ENCODE data around the gene OR5D18. TPM values are rescaled to one million over a fixed set of nuclear protein-coding genes. Genes with fewer than 3 reads are reported as not detected.

OR5D18 gene
- not detected for total RNA-seq
- not detected for polyA plus RNA-seq
- long read RNA-seq, donor 1 = 0 reads
- long read RNA-seq, donor 2 = 0 reads

DNA sequence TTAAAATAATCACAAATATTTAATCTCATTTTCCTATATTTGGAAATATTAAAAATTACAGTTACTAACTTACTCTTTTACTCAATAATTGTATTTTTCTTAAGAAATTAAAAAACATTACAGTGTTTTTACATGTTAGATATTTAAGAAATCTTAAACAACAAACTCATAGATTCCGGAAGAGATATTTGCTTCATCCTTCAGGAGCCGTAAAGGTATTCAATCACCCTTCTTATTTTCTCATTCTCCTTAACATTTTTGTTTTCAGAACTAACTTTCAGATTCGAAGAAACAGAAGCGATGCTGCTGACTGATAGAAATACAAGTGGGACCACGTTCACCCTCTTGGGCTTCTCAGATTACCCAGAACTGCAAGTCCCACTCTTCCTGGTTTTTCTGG is at the start of gene OR5D18:
Gene OR5D18 (plus strand): TSS at position 301 of the 400 bp plus-strand sequence. CDS start 0 bp downstream, at position 301.
- no peak within 1 kb of the TSS for H3K27ac ChIP-seq
- intact Hi-C loops (cut with DNase I; ENCODE audit: low total_unique reads) = no loop called here
- WGBS, 5 donors = 81 to 87% (median 83%) methylated on average over 5 of the region's 5 CpGs

DNA sequence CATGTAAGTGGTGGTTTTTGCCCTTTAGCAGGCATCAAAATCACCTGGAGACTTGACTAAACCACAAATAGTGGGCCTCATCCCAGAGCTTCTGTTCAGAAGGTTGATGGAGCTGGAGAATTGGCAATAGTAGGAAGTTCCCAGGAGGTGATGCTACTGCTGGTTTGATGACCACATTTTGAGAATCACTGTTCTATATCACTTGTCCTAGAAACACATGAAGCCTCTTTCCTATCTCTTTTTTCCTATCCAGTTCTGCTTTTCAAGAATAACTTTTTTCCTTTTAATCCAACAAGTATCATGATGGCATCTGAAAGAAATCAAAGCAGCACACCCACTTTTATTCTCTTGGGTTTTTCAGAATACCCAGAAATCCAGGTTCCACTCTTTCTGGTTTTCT is 46.3 kb upstream of the OR5D18 start, which contains the start of gene OR5D13:
Gene OR5D13 (plus strand): TSS at position 301 of the 400 bp plus-strand sequence. CDS start 0 bp downstream, at position 301.
- intact Hi-C loops (cut with DNase I; ENCODE audit: low total_unique reads) = no loop called here
- H3K36me3 ChIP-seq = no peaks in the 10 kb centered on the region
- no peak for TF ChIP-seq POLR2AphosphoS5 (IDR thresholded peaks at IDR 0.05)
- TF ChIP-seq, protein P1, sequence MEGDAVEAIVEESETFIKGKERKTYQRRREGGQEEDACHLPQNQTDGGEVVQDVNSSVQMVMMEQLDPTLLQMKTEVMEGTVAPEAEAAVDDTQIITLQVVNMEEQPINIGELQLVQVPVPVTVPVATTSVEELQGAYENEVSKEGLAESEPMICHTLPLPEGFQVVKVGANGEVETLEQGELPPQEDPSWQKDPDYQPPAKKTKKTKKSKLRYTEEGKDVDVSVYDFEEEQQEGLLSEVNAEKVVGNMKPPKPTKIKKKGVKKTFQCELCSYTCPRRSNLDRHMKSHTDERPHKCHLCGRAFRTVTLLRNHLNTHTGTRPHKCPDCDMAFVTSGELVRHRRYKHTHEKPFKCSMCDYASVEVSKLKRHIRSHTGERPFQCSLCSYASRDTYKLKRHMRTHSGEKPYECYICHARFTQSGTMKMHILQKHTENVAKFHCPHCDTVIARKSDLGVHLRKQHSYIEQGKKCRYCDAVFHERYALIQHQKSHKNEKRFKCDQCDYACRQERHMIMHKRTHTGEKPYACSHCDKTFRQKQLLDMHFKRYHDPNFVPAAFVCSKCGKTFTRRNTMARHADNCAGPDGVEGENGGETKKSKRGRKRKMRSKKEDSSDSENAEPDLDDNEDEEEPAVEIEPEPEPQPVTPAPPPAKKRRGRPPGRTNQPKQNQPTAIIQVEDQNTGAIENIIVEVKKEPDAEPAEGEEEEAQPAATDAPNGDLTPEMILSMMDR (IDR thresholded peaks at IDR 0.05 in 8 of 11, conservative IDR thresholded peaks at IDR 0.05 in 3 of 11) = no peak
- H3K4me1 ChIP-seq = no peaks in the 10 kb centered on the region
- H3K4me3 ChIP-seq = no peak within 1 kb of the TSS
- peaks cover 0 to 61% (median 14%) of the 10 kb centered on the region in 8 donors for H3K9me3 ChIP-seq
- H3K27ac ChIP-seq = no peak within 1 kb of the TSS
- no peak for DNase-seq
- no peaks in the 10 kb centered on the region for H3K27me3 ChIP-seq (replicated peaks in 1 of 7)

More for the DNA sequence above, at the start of gene OR5D18:
- H3K9me3 ChIP-seq = peaks cover 0 to 35% (median 10%) of the 10 kb centered on the region in 8 donors
- DNase-seq = no peak
- H3K4me1 ChIP-seq = no peaks in the 10 kb centered on the region
- no peaks in the 10 kb centered on the region for H3K27me3 ChIP-seq (replicated peaks in 1 of 7)
- no peak within 1 kb of the TSS for H3K4me3 ChIP-seq
- TF ChIP-seq, protein P1 (IDR thresholded peaks at IDR 0.05 in 8 of 11, conservative IDR thresholded peaks at IDR 0.05 in 3 of 11) = no peak
- TF ChIP-seq POLR2AphosphoS5 (IDR thresholded peaks at IDR 0.05) (no peak), POLR2A (IDR thresholded peaks at IDR 0.05) (no peak)
- no peaks in the 10 kb centered on the region for H3K36me3 ChIP-seq

DNA sequence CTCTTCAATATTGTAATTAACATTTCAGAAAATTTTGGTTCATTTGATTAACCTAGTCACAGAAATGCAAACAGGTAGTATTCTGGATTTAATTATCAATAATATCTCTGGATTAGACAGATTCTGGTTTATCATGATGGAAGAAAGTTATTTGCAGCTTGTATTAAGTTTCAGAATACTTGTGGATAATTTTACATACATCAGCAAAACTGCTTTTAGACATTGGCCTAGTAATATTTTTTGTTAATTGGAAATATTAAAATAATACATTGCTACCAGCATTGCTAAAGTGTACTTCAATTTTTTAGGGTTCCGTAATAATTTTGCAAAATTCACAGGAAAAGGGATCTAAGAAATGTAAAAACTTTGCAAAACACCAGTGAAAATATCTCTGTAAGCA is 27.8 kb upstream of the OR5D18 start:
- TF ChIP-seq POLR2A (IDR thresholded peaks at IDR 0.05) = no peak
- TF ChIP-seq, protein P1 (IDR thresholded peaks at IDR 0.05 in 8 of 11, conservative IDR thresholded peaks at IDR 0.05 in 3 of 11) = no peak
- WGBS, 5 donors = 77 to 91% (median 80%) methylated on average over 1 of the region's 1 CpG
- no peaks in the 10 kb centered on the region for H3K27me3 ChIP-seq (replicated peaks in 1 of 7)
- no peak for DNase-seq
- no peaks in the 10 kb centered on the region for H3K36me3 ChIP-seq
- no peak overlapping the region for H3K27ac ChIP-seq
- H3K9me3 ChIP-seq = peaks cover 0 to 27% (median 11%) of the 10 kb centered on the region in 8 donors
- H3K4me1 ChIP-seq = no peaks in the 10 kb centered on the region
- no peak overlapping the region for H3K4me3 ChIP-seq
- intact Hi-C loops (cut with DNase I; ENCODE audit: low total_unique reads) = no loop called here

DNA sequence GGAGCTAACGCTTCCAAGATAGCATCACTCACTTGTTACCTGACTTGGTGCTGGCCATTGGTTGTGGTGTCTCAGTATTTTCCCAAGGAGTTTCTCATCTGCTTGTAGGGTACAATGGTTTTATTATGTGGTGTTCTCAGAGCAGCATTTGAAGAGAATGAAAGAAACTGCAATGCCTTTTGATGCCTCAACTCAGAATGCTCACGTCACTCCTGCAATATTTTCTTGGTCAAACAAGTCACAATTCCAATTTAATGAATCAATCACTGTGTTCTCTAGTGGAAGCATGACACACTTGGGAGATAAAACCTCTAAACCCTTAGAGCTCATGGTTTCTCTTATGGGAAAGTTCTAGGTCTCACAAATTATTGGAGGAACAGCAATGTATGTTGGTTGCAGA is 26.1 kb upstream of the OR5D18 start:
- DNase-seq = no peak
- no peak overlapping the region for H3K4me3 ChIP-seq

More for the DNA sequence above, 26.1 kb upstream of the OR5D18 start:
- Histone ChIP-seq H3K36me3 (no peaks in the 10 kb centered on the region), H3K4me1 (no peaks in the 10 kb centered on the region), H3K27me3 (replicated peaks in 1 of 7) (no peaks in the 10 kb centered on the region), H3K27ac (no peak overlapping the region), H3K9me3 (peaks cover 0 to 26% (median 11%) of the 10 kb centered on the region in 8 donors)
- intact Hi-C loops (cut with DNase I; ENCODE audit: low total_unique reads) = no loop called here
- WGBS, 5 donors = 45 to 81% (median 60%) methylated on average over 2 of the region's 2 CpGs
- TF ChIP-seq, protein P1 (IDR thresholded peaks at IDR 0.05 in 8 of 11, conservative IDR thresholded peaks at IDR 0.05 in 3 of 11) = no peak
- TF ChIP-seq POLR2AphosphoS5 (IDR thresholded peaks at IDR 0.05) (no peak), POLR2A (IDR thresholded peaks at IDR 0.05) (no peak)
